NCI-H2196 treated with DMSO at 0.1 percent for 48 hours (cell line): ENCODE data around the gene PSD2.

ENCODE experiments used
- DNase-seq: peaks from one replicate; lab custom pipeline; 2025; ENCODE audit not compliant: unreplicated experiment; lab: John Stamatoyannopoulos, UW

Gene PSD2

DNA sequence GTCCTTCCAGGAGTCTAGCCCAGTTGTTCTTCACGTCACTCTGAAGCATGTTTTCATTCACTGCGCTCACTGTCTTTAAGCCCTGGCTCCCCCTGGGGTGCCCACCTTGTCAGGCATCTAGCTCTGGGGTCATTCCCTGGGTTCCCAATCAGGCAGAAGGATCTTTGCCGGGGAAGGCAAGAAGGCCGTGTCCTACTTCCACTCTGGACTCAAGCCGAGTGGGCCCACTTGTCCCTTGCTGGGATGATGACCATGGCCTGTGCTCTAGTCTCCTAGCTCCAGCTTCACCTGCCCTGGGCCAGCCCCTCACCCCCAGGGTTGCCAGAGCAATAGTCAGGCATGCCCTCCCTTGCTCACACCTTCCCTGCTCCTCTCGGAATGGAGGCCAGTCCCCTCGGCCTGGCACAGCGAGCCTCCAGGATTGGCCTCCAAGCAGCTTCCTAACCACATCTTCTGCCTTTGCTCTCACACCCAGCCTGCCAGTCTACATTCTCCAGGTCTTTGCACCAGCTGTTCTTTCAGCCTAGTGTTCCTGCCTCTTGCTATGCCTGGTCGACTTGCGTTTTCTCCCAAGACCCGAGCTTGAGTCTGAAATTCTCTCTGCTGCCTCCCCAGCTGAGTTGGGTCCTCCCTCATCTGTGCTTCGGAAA, 32.2 kb upstream of the PSD2 start:
- no peak for DNase-seq

- no peak for DNase-seq
These were observed 31.4 kb upstream of the PSD2 start for GRCh38 chr5:139763930-139764791.

DNA sequence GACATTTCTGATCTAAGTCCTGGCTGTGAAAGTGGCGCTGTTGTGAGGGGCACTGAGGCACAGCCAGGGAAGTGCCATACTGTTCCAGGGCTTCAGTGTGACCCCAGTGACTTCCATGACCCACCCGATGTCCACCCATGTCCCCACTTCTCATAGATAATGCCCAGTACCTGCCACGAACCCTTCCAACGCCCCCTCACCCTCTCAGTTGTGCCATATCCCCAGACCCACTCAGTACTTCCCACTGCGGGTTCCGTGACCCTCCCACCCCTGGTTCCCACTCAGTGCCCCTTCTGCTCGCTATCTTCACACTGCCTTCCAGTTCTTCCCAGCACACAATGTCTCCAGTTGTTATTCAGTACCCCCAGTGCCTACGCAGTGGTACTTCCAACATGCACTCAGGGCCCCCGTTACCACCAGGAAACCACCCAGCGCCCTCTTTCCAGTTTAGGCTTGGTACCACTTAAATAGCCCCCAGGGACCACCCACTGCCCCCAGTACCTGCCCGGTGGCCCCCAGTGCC, 30.7 kb upstream of the PSD2 start:
- DNase-seq: no peak

GRCh38 chr5:139765409-139766217, 30.0 kb upstream of the PSD2 start:
- DNase-seq: peak; percentile 71

DNA sequence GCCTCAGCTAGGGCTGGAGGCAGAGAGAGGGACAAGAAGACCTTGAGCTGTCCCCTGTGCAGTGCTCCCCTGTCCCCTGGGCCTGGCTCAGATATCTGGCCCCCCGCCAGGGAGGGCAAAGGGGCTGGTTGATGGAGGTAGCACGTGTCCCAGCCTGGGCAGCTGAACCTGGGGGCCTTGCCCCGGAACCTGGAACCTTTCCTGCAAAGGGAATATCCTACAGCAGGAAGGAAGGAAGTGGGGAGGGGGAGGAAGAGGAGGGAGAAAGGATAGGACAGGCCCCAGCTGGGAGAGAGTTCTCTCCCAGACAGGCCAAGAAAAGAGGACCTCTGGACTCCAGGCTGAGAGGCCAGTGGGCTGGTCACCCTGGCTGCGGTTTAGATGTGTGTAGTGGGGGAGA, 27.6 kb upstream of the PSD2 start:
- DNase-seq: no peak

- no peak for DNase-seq
These were observed 26.7 kb upstream of the PSD2 start for GRCh38 chr5:139768807-139769465.

GRCh38 chr5:139769477-139769876, 26.1 kb upstream of the PSD2 start:
- DNase-seq: no peak

DNA sequence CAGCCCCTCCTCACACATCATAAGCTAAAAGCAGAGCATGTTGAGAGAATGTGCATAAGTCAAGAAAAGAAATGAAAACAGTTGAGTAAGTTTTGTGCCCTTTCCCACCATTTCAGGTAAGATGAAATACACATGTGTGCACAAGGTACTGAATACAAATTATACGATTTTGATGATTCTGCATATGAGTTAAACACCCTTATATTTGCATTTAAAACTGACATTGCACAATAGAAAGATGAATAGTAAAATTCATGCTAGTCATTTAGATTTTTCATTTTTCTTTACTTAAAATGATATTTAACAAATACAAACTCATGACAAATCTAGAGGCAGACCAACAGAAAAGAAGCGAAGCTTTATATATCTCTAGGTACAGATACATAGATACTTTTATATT, 24.9 kb upstream of the PSD2 start:
- DNase-seq: no peak

DNA sequence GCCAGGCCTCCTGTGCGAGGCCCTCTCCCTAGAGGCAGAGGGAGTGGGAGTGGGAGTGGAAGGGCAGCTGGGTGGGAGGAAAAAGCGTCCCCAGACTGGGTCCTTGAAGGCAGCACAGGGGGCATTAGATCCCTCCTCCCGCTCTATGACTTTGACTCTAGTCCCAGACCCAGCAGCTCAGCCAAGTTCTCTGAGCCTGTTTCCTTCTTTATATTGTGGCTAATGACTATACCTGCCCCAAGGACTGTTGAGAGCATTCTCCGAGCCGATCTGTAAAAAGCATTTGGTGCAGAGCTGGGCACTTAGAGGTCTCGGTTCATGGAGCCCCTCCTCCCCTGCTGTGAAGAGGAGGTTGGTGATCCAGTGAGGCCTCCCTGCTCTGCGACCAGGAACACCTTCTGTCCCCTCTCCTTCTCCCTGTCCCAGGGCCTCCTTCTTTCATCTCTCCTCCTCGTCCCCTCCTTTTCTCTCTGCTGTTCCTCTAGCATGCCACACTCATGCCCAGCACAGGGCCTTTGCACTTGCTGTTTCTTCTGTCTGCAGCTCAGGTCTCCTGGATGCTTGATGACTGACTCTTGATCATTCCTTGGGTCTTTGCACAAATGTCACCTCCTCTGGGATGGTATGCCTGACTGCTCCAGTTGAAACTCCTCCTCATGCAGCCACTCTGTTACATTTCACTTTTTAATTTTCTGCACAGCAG, 23.4 kb upstream of the PSD2 start:
- DNase-seq: no peak

DNA sequence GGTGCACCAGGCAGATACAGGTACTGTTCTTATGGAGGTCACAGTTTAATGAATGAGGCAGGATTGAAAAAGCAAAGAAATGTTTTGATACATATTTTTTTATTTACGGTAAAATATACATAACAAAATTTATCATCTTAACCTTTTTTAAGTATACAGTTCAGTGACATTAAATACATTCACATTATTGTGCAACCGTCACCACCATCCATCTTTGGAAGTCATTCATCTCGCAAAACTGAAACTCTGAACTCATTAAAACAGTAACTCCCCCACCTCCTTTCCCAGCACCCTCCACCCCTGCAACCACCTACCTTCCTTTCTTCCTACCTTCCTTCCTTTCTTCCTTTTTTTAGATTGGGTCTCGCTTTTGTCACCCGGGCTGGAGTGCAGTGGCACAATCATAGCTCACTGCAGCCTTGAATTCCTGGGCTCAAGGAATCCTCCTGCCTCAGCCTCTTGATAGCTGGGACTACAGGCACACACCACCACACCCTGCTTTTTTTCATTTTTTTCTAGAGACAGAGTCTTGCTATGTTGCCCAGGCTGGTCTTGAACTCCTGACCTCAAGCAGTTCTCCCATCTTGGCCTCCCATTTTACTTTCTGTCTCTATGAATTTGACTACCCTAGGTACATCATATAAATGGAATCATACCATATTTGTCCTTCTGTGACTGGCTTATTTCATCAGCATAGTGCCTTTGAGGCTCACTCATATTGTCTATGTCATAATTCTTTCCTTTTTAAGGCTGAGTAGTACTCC, 22.5 kb upstream of the PSD2 start:
- DNase-seq: no peak

- no peak for DNase-seq
These were observed 20.5 kb upstream of the PSD2 start for GRCh38 chr5:139774980-139775661.

- no peak for DNase-seq
These were observed 19.7 kb upstream of the PSD2 start for GRCh38 chr5:139775872-139776271.

DNA sequence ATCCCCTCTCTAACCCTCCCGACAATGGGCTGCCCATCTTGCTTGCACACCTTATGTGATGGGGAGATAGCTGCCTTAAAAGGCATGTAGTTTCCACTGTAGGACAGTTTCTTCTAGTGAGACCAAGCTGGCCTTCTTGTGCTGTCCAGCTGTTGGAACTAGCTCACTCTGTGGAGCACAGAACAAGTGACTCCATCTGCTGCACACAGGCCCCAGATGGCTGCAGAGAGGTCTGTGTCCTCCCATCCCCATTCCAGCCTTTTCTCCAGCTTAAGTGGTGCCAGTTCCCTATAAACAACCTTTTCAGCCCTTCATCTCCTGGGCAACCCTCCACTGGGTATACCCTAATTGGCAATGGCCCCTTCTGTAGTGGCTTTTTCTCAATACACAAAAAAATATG, 18.7 kb upstream of the PSD2 start:
- no peak for DNase-seq

GRCh38 chr5:139783436-139783965, 12.1 kb upstream of the PSD2 start:
- no peak for DNase-seq

- no peak for DNase-seq
These were observed 11.1 kb upstream of the PSD2 start for GRCh38 chr5:139784488-139784887.

DNA sequence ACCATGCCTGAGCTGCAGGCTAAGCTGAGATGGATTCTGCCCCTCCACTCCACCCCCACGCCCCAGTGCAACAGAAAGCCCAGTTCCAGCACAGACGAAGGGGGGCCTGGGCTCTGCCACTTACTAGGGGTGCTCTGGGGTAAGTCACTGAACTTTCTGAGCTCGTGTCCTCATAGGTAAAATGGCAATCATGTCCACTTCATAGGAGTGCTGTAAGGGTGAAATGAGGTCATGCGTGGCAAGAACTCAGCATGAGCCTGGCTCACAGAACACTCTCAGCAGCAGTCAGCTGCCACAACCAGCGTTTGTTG, 8.4 kb upstream of the PSD2 start:
- no peak for DNase-seq

GRCh38 chr5:139787568-139788293, 7.9 kb upstream of the PSD2 start:
- peak; percentile 74 for DNase-seq

DNA sequence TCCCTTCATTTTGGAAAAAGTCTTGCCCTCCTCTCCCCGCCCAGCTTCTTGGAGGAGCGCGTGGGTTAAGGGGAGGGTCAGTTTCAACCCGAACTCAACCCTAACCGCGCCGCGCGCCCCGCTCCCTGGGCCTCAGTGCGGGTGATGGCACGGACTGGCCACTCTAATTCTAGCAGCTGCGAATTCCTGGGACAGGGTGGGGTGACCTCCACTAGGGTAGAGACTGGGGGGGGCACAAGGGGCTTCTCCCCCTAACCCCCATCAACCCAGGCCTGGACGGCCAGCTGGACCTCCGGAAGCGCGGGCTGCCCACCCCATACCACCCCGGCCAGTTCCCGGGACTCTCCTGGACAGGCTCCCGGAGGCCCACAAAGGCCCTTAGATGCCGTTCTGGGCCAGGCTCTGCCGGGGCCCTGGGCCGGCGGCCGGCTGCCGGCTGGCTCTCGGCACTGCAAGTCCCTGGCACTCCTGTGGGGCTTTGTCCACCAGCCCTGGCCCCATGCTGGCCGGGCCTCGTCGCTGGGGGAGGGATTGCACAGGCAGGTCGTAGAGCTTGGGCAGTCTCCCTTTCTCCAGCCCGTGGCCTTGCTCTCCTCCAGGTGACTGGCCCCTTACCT, 7.2 kb upstream of the PSD2 start:
- DNase-seq: no peak
